AG04450 (cell line): Measurements from ENCODE around the gene PSMD6. TPM values are rescaled to one million over a fixed set of nuclear protein-coding genes. Genes with fewer than 3 reads are reported as not detected.

ENCODE experiments used
- CTCF ChIA-PET: fragments of 300-600, 350-600 bp; formaldehyde crosslinking; extraction: SDS; loops from one replicate; lab custom pipeline; 2022; ENCODE audit warnings: antibody characterized with exemption, inconsistent platforms; lab: Charles Lee
- POLR2A ChIA-PET: fragments of 350-600 bp; formaldehyde crosslinking; extraction: SDS; loops from one replicate; lab custom pipeline; 2021; ENCODE audit warnings: antibody characterized with exemption, inconsistent platforms; lab: Yijun Ruan, JAX
- DNase-seq: peaks from one replicate; pipeline ENCODE4 v3.0.0-alpha.2; 2011; ENCODE audit warnings: low read depth, low spot score
- H3K27ac ChIP-seq: one replicate; pipeline ENCODE4 v1.5.1; 2012; ENCODE audit warnings: low read depth, low read length, control low read depth
- H3K27me3 ChIP-seq: one replicate; pipeline ENCODE4 v1.6.0; 2012; ENCODE audit warnings: low read length; ENCODE audit not compliant: control insufficient read depth, insufficient read depth
- H3K4me3 ChIP-seq: 2 replicates; pipeline ENCODE4 v1.5.1; 2011; ENCODE audit warnings: mild to moderate bottlenecking, low read depth, low read length, control low read depth
- H3K9me3 ChIP-seq: 2 replicates; pipeline ENCODE4 v1.5.1; 2012; ENCODE audit warnings: low read length; ENCODE audit not compliant: control insufficient read depth, insufficient read depth
- polyA plus RNA-seq: library from polyadenylated mRNA; depleted of rRNA; stranded (reverse); fragments of >200 nt; gene quantifications from 2 replicates; pipeline ENCODE4 v1.2.3, GENCODE V29; 2011
- TF ChIP-seq, protein P1 (sequence below): IDR thresholded peaks from 2 replicates; pipeline ENCODE4 v1.5.1; 2011; ENCODE audit warnings: low read depth, low read length, control low read depth, inconsistent platforms

PSMD6 gene
- polyA plus RNA-seq, 1 experiment, result 83.6 TPM

- Histone ChIP-seq H3K9me3 (no peaks in the 10 kb centered on the region; the same call in 1 of the 2 replicates), H3K4me3 (no peak overlapping the region), H3K27me3 (no peaks in the 10 kb centered on the region), H3K27ac (no peak overlapping the region)
- CTCF ChIA-PET, result interaction anchor here (0.9 to 1.3 kb wide), 3 partner anchors 10 to 465 kb away, joined by 3 to 7 read pairs (median 4); no protein-coding TSS in a partner anchor
- DNase-seq, result no peak
- POLR2A ChIA-PET, result no interaction called here
- TF ChIP-seq, protein P1, sequence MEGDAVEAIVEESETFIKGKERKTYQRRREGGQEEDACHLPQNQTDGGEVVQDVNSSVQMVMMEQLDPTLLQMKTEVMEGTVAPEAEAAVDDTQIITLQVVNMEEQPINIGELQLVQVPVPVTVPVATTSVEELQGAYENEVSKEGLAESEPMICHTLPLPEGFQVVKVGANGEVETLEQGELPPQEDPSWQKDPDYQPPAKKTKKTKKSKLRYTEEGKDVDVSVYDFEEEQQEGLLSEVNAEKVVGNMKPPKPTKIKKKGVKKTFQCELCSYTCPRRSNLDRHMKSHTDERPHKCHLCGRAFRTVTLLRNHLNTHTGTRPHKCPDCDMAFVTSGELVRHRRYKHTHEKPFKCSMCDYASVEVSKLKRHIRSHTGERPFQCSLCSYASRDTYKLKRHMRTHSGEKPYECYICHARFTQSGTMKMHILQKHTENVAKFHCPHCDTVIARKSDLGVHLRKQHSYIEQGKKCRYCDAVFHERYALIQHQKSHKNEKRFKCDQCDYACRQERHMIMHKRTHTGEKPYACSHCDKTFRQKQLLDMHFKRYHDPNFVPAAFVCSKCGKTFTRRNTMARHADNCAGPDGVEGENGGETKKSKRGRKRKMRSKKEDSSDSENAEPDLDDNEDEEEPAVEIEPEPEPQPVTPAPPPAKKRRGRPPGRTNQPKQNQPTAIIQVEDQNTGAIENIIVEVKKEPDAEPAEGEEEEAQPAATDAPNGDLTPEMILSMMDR, result no peak
These were observed 3.4 kb downstream of the PSMD6 start for GRCh38 chr3:64019879-64020278.

GRCh38 chr3:64019271-64019670 is 4.0 kb downstream of the PSMD6 start:
- ChIA-PET POLR2A (no interaction called here), CTCF (no interaction called here)
- DNase-seq, result no peak
- TF ChIP-seq, protein P1, result no peak
- no peak overlapping the region for H3K27ac ChIP-seq
- H3K4me3 ChIP-seq, result no peak overlapping the region
- no peaks in the 10 kb centered on the region; the same call in 1 of the 2 replicates for H3K9me3 ChIP-seq
- no peaks in the 10 kb centered on the region for H3K27me3 ChIP-seq

GRCh38 chr3:64016941-64017620 is 6.2 kb downstream of the PSMD6 start:
- ChIA-PET POLR2A (no interaction called here), CTCF (interaction anchor here (0.5 kb wide), 1 partner anchor 17 kb away, joined by 3 read pairs; no protein-coding TSS in a partner anchor)
- no peaks in the 10 kb centered on the region for H3K27me3 ChIP-seq
- DNase-seq, result no peak
- no peak overlapping the region for H3K27ac ChIP-seq
- H3K4me3 ChIP-seq, result no peak overlapping the region
- TF ChIP-seq, protein P1, result no peak
- H3K9me3 ChIP-seq, result no peaks in the 10 kb centered on the region

DNA sequence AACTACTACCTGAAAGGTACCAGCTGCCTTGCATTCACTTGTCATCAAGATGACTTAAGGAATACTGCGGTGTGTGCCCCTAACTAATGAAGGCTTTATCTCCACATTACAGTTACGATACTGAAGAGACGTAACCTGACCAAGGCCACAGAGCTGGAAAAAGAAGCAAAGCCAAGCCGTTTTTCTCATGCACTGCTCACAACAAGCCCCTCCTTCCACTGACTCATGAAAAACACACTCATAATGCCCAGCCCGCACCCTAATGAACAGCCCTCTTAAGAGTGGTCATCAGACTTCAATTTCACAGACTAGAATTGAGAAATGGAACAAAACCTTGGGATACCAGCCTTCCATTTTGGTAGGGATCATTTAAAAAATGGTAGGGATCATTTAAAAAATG is 11.6 kb downstream of the PSMD6 start:
- H3K27me3 ChIP-seq, result no peaks in the 10 kb centered on the region
- TF ChIP-seq, protein P1, result no peak
- DNase-seq, result no peak
- no peak overlapping the region for H3K4me3 ChIP-seq
- CTCF ChIA-PET, result interaction anchor here (2.4 to 3.1 kb wide), 2 partner anchors 12 to 17 kb away, joined by 16 to 19 read pairs; partner anchors contain the start of gene PSMD6
- POLR2A ChIA-PET, result no interaction called here
- no peaks in the 10 kb centered on the region for H3K9me3 ChIP-seq
- no peak overlapping the region for H3K27ac ChIP-seq

- ChIA-PET CTCF (interaction anchor here (0.8 to 3.1 kb wide), 6 partner anchors 13 to 661 kb away, joined by 3 to 19 read pairs (median 4); partner anchors contain the start of gene PSMD6), POLR2A (no interaction called here)
- H3K27ac ChIP-seq, result no peak overlapping the region
- TF ChIP-seq, protein P1, result no peak
- DNase-seq, result no peak
- H3K9me3 ChIP-seq, result no peaks in the 10 kb centered on the region
- no peak overlapping the region for H3K4me3 ChIP-seq
- H3K27me3 ChIP-seq, result no peaks in the 10 kb centered on the region
These were observed 13.1 kb downstream of the PSMD6 start for GRCh38 chr3:64010199-64010598.
